ENCODE results near the gene LGALS16.
"Not testable (repeated sequence)": the region's sequence is repeated elsewhere in the genome, so short reads cannot be mapped to it uniquely, and the experiment has no call there.

LGALS16 gene

GRCh38 chr19:39655613-39656012 is at the start of gene LGALS16:
LGALS16 (plus strand) TSS chr19:39655913; CDS start chr19:39655962, 49 bp downstream.
- no peak for DNase-seq

- no peak for DNase-seq
Measured at GRCh38 chr19:39607021-39607420, 48.7 kb upstream of the LGALS16 start.

GRCh38 chr19:39607561-39607960 is 48.2 kb upstream of the LGALS16 start:
- DNase-seq = no peak

GRCh38 chr19:39613597-39613996 is 42.1 kb upstream of the LGALS16 start:
- DNase-seq = no peak

GRCh38 chr19:39617745-39618144 is 38.0 kb upstream of the LGALS16 start:
- DNase-seq = no peak

- no peak for DNase-seq
Measured at GRCh38 chr19:39623946-39624345, 31.8 kb upstream of the LGALS16 start.

- not testable (repeated sequence) for DNase-seq
Measured at GRCh38 chr19:39627631-39628030, 28.1 kb upstream of the LGALS16 start.

- DNase-seq = no peak
Measured at GRCh38 chr19:39631178-39631577, 24.5 kb upstream of the LGALS16 start.

GRCh38 chr19:39631626-39632025 is 24.1 kb upstream of the LGALS16 start:
- no peak for DNase-seq

GRCh38 chr19:39637891-39638290 is 17.8 kb upstream of the LGALS16 start:
- DNase-seq = no peak

GRCh38 chr19:39641773-39642172 is 13.9 kb upstream of the LGALS16 start:
- DNase-seq = no peak

- DNase-seq = no peak
Measured at GRCh38 chr19:39643591-39643990, 12.1 kb upstream of the LGALS16 start.

- no peak for DNase-seq
Measured at GRCh38 chr19:39645800-39646411, 9.8 kb upstream of the LGALS16 start.

GRCh38 chr19:39647918-39648317 is 7.8 kb upstream of the LGALS16 start:
- no peak for DNase-seq

- DNase-seq = no peak
Measured at GRCh38 chr19:39659791-39660190, 4.1 kb downstream of the LGALS16 start.

- DNase-seq = no peak
Measured at GRCh38 chr19:39660661-39661060, 4.9 kb downstream of the LGALS16 start.

- DNase-seq = no peak
Measured at GRCh38 chr19:39661565-39661964, 5.9 kb downstream of the LGALS16 start.

GRCh38 chr19:39669860-39670259 is 14.1 kb downstream of the LGALS16 start:
- DNase-seq = not testable (repeated sequence)

GRCh38 chr19:39670998-39671397 is 15.3 kb downstream of the LGALS16 start:
- no peak for DNase-seq

GRCh38 chr19:39671739-39672363 is 16.1 kb downstream of the LGALS16 start:
- DNase-seq = peak; percentile 41

- no peak for DNase-seq
Measured at GRCh38 chr19:39672473-39672872, 16.8 kb downstream of the LGALS16 start.

GRCh38 chr19:39673862-39674261 is 18.1 kb downstream of the LGALS16 start:
- not testable (repeated sequence) for DNase-seq

GRCh38 chr19:39676004-39676403 is 20.3 kb downstream of the LGALS16 start:
- DNase-seq = no peak

- no peak for DNase-seq
Measured at GRCh38 chr19:39677961-39678889, 22.5 kb downstream of the LGALS16 start.
